ENCODE results near the gene TSPAN1. TPM values are rescaled to one million over a fixed set of nuclear protein-coding genes. Genes with fewer than 3 reads are reported as not detected.

Gene TSPAN1
- total and polyA plus RNA-seq, 2 of the 13 experiments (the other 11 are each of a cell fraction or from before 2014, with no cell fraction given): 1.7 to 2.9 TPM

DNA sequence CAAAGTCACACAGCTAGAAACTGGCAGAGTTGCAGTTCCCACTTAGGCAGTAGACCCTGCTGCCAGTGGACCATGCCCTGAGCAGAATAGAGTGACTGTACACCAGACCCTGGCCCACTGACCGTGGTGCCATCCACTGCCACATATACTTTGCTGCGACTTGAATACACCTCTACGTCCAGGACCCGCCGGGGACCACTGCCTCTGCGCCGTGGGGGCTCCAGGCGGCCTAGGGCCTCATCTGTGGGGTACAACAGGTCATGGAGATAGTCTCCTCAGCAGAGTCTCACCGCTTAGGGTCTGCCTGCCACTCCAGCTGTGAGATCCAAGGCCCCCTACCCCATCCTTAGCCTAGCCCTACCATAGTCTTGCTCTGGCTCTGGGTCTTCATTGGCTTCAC, 21.7 kb downstream of the TSPAN1 start:
- CTCF ChIA-PET (ENCODE audit: low intra/inter-chr PET ratio, low total read pairs): no interaction called here
- Histone ChIP-seq H3K9ac (ENCODE audit: insufficient read depth, low read depth, low read length) (peak overlapping the region; percentile 95; the same call in 1 of the 2 replicates), H3K79me2 (ENCODE audit: insufficient read depth, low read length) (no peaks in the 10 kb centered on the region), H3K4me1 (ENCODE audit: insufficient read depth, low read length) (peaks cover 31% of the 10 kb centered on the region), H3K4me2 (ENCODE audit: low read depth, low read length) (no peak overlapping the region), H2AFZ (ENCODE audit: low read length) (no peak overlapping the region), H3K27ac (ENCODE audit: extremely low read length, insufficient read depth, low read length) (no peak overlapping the region), H3K9me3 (ENCODE audit: low read length) (no peaks in the 10 kb centered on the region), H3K4me3 (replicated peaks in 1 of 3; ENCODE audit: insufficient read depth in 1 of 3, low read depth in 2 of 3, low read length in 3 of 3) (no peak overlapping the region), H3K27me3 (ENCODE audit: control insufficient read depth in 1 of 2, insufficient read depth in 2 of 2, low read length in 2 of 2) (no peaks in the 10 kb centered on the region), H3K36me3 (replicated peaks in 1 of 2; ENCODE audit: control insufficient read depth in 1 of 2, insufficient read depth in 2 of 2, low read length in 2 of 2) (peaks cover 5 to 22% of the 10 kb centered on the region in 2 experiments; a peak in 3 of 5 replicates), H4K20me1 (ENCODE audit: insufficient read depth, low read length) (no peaks in the 10 kb centered on the region)
- POLR2A ChIA-PET: interaction anchor here (1.2 to 4.3 kb wide), 2 partner anchors 14 to 27 kb away, joined by 3 to 24 read pairs; no protein-coding TSS in a partner anchor
- FAIRE-seq (no peak), DNase-seq (ENCODE audit: low spot score) (no peak), ATAC-seq (no peak)
- TF ChIP-seq AKNA (CRISPR knock-in tag; IDR thresholded peaks at IDR 0.05; ENCODE audit: borderline replicate concordance) (no peak), NR2F6 (IDR thresholded peaks at IDR 0.05) (no peak), NR2F6 (CRISPR knock-in tag; IDR thresholded peaks at IDR 0.05) (no peak), NFE2L1 (CRISPR knock-in tag; IDR thresholded peaks at IDR 0.05; ENCODE audit: borderline replicate concordance) (no peak), SRSF4 (IDR thresholded peaks at IDR 0.05; ENCODE audit: low read depth, low read length, poor library complexity, severe bottlenecking) (no peak), ZNF414 (CRISPR knock-in tag; IDR thresholded peaks at IDR 0.05) (no peak), FOSL1 (CRISPR knock-in tag; IDR thresholded peaks at IDR 0.05; ENCODE audit: borderline replicate concordance) (no peak), ZBTB38 (CRISPR knock-in tag; IDR thresholded peaks at IDR 0.05) (no peak), PITX1 (CRISPR knock-in tag; IDR thresholded peaks at IDR 0.05) (no peak), TOE1 (CRISPR knock-in tag; IDR thresholded peaks at IDR 0.05) (no peak), ZNF704 (CRISPR knock-in tag; IDR thresholded peaks at IDR 0.05; ENCODE audit: borderline replicate concordance) (no peak), HDAC6 (IDR thresholded peaks at IDR 0.05; ENCODE audit: low read depth, low read length) (no peak), FOXA3 (CRISPR knock-in tag; IDR thresholded peaks at IDR 0.05) (no peak), TEF (CRISPR knock-in tag; IDR thresholded peaks at IDR 0.05) (no peak), ZKSCAN1 (IDR thresholded peaks at IDR 0.05; ENCODE audit: low read length) (no peak)
- TF ChIP-seq, protein P1, sequence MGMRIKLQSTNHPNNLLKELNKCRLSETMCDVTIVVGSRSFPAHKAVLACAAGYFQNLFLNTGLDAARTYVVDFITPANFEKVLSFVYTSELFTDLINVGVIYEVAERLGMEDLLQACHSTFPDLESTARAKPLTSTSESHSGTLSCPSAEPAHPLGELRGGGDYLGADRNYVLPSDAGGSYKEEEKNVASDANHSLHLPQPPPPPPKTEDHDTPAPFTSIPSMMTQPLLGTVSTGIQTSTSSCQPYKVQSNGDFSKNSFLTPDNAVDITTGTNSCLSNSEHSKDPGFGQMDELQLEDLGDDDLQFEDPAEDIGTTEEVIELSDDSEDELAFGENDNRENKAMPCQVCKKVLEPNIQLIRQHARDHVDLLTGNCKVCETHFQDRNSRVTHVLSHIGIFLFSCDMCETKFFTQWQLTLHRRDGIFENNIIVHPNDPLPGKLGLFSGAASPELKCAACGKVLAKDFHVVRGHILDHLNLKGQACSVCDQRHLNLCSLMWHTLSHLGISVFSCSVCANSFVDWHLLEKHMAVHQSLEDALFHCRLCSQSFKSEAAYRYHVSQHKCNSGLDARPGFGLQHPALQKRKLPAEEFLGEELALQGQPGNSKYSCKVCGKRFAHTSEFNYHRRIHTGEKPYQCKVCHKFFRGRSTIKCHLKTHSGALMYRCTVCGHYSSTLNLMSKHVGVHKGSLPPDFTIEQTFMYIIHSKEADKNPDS (CRISPR knock-in tag; IDR thresholded peaks at IDR 0.05): no peak
- in situ Hi-C loops (cut with HindIII; ENCODE audit: extremely low pct_ligation_motif_present, low pct_unique_long_range_greater_than_20kb) (no loop called here), intact Hi-C loops (cut with micrococcal nuclease; ENCODE audit: unreplicated experiment) (no loop called here)
- no TSS peak for BruUV-seq (replicated peaks)
- WGBS (ENCODE audit: low lambda C conversion rate): 100% methylated on average over 1 of the region's 9 CpGs

All from HepG2 (cell line).